Measurements from ENCODE around the gene PEX11G. TPM values are rescaled to one million over a fixed set of nuclear protein-coding genes. Genes with fewer than 3 reads are reported as not detected.

Gene PEX11G
- total and polyA plus RNA-seq, 9 of the 15 experiments (the other 6 are each of a cell fraction or from before 2014, with no cell fraction given): 0.07 to 3.2 (median 0.70) TPM; not detected in 1

DNA sequence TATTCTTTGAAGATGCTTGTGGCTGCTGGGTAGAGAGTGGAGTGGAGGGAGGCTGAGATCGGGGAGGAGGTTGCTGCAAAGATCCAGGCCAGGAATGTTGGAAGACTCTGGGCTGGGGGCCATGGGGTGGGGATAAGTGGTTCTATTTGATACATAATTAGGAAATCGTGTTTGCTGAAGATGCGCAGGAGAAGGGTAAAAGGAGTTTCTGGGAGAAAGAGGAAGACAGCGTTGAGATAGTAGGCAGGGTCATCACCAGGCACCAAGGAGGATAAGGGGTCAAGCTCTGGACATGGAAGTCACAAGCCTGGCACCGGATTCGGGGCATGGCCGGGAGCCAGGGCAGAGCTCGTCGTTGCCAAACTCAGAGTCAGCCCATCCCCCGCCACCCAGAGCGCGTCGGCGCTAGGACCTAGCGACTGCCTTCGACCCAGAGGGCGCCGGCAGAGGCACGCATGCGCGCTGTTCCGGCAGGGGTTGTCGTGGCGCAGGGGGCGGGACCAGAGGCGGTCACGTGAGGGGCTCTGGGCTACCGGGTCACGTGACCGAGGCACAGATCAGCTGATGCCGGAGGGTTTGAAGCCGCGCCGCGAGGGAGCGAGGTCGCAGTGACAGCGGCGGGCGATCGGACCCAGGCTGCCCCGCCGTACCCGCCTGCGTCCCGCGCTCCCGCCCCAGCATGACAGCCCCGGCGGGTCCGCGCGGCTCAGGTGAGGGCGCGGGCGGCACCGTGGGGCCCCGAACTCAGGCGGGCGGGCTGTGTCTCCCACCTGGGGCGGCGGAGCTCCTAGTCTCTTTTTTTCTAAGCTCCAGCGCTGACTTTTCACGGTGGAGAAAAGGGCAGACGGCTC lies 33.5 kb upstream of the PEX11G start, which contains the start of gene MCOLN1 (continued):
- TF ChIP-seq, protein P1, sequence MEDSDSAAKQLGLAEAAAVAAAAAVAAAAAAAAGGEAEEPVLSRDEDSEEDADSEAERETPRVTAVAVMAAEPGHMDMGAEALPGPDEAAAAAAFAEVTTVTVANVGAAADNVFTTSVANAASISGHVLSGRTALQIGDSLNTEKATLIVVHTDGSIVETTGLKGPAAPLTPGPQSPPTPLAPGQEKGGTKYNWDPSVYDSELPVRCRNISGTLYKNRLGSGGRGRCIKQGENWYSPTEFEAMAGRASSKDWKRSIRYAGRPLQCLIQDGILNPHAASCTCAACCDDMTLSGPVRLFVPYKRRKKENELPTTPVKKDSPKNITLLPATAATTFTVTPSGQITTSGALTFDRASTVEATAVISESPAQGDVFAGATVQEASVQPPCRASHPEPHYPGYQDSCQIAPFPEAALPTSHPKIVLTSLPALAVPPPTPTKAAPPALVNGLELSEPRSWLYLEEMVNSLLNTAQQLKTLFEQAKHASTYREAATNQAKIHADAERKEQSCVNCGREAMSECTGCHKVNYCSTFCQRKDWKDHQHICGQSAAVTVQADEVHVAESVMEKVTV (CRISPR knock-in tag; IDR thresholded peaks at IDR 0.05): no peak
- TF ChIP-seq, protein P2, sequence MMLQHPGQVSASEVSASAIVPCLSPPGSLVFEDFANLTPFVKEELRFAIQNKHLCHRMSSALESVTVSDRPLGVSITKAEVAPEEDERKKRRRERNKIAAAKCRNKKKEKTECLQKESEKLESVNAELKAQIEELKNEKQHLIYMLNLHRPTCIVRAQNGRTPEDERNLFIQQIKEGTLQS (IDR thresholded peaks at IDR 0.05): peak; percentile 39
- TF ChIP-seq, protein P2 (CRISPR knock-in tag; conservative IDR thresholded peaks at IDR 0.05): no peak
- no peak for TF ChIP-seq ZNF23 (CRISPR knock-in tag; IDR thresholded peaks at IDR 0.05)
- no peak for TF ChIP-seq KAT2B (IDR thresholded peaks at IDR 0.05; ENCODE audit: low read depth, low read length)
- TF ChIP-seq, protein P3, sequence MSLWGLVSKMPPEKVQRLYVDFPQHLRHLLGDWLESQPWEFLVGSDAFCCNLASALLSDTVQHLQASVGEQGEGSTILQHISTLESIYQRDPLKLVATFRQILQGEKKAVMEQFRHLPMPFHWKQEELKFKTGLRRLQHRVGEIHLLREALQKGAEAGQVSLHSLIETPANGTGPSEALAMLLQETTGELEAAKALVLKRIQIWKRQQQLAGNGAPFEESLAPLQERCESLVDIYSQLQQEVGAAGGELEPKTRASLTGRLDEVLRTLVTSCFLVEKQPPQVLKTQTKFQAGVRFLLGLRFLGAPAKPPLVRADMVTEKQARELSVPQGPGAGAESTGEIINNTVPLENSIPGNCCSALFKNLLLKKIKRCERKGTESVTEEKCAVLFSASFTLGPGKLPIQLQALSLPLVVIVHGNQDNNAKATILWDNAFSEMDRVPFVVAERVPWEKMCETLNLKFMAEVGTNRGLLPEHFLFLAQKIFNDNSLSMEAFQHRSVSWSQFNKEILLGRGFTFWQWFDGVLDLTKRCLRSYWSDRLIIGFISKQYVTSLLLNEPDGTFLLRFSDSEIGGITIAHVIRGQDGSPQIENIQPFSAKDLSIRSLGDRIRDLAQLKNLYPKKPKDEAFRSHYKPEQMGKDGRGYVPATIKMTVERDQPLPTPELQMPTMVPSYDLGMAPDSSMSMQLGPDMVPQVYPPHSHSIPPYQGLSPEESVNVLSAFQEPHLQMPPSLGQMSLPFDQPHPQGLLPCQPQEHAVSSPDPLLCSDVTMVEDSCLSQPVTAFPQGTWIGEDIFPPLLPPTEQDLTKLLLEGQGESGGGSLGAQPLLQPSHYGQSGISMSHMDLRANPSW (CRISPR knock-in tag; IDR thresholded peaks at IDR 0.05): peak; percentile 76; the same call in 1 of the 2 replicates
- 0 out of 2 replicates have a peak, but pooled peaks have one; percentile 56 for TF ChIP-seq ZNF583 (CRISPR knock-in tag; IDR thresholded peaks at IDR 0.05)
- peak; percentile 31; the same call in 1 of the 2 replicates for TF ChIP-seq NBN (IDR thresholded peaks at IDR 0.05; ENCODE audit: low read depth)
- TF ChIP-seq BCOR (IDR thresholded peaks at IDR 0.05): 0 out of 2 replicates have a peak, but pooled peaks have one; percentile 39
- no peak for TF ChIP-seq PPARD (CRISPR knock-in tag; IDR thresholded peaks at IDR 0.05)
- TF ChIP-seq, protein P4, sequence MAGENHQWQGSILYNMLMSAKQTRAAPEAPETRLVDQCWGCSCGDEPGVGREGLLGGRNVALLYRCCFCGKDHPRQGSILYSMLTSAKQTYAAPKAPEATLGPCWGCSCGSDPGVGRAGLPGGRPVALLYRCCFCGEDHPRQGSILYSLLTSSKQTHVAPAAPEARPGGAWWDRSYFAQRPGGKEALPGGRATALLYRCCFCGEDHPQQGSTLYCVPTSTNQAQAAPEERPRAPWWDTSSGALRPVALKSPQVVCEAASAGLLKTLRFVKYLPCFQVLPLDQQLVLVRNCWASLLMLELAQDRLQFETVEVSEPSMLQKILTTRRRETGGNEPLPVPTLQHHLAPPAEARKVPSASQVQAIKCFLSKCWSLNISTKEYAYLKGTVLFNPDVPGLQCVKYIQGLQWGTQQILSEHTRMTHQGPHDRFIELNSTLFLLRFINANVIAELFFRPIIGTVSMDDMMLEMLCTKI (IDR thresholded peaks at IDR 0.05; ENCODE audit: partially characterized antibody): no peak
- TF ChIP-seq, protein P5, sequence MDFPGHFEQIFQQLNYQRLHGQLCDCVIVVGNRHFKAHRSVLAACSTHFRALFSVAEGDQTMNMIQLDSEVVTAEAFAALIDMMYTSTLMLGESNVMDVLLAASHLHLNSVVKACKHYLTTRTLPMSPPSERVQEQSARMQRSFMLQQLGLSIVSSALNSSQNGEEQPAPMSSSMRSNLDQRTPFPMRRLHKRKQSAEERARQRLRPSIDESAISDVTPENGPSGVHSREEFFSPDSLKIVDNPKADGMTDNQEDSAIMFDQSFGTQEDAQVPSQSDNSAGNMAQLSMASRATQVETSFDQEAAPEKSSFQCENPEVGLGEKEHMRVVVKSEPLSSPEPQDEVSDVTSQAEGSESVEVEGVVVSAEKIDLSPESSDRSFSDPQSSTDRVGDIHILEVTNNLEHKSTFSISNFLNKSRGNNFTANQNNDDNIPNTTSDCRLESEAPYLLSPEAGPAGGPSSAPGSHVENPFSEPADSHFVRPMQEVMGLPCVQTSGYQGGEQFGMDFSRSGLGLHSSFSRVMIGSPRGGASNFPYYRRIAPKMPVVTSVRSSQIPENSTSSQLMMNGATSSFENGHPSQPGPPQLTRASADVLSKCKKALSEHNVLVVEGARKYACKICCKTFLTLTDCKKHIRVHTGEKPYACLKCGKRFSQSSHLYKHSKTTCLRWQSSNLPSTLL (IDR thresholded peaks at IDR 0.05): no peak
- no peak for TF ChIP-seq ZNF77 (CRISPR knock-in tag; IDR thresholded peaks at IDR 0.05)
- 0 out of 2 replicates have a peak, but pooled peaks have one; percentile 57 for TF ChIP-seq ELF4 (CRISPR knock-in tag; IDR thresholded peaks at IDR 0.05)
- no peak for TF ChIP-seq ZNF589 (CRISPR knock-in tag; IDR thresholded peaks at IDR 0.05; ENCODE audit: low read depth)
- TF ChIP-seq XRCC3 (IDR thresholded peaks at IDR 0.05): no peak
- TF ChIP-seq ZNF140 (CRISPR knock-in tag; IDR thresholded peaks at IDR 0.05): no peak
- TF ChIP-seq THRAP3 (IDR thresholded peaks at IDR 0.05; ENCODE audit: borderline replicate concordance): no peak
- TF ChIP-seq SMAD3 (CRISPR knock-in tag; conservative IDR thresholded peaks at IDR 0.05): peak; percentile 50; the same call in 1 of the 2 replicates
- TF ChIP-seq ZNF76 (CRISPR knock-in tag; IDR thresholded peaks at IDR 0.05; ENCODE audit: borderline replicate concordance): no peak

All from K562 (cell line).